Measurements from ENCODE around the gene SPDYE6.
"Not testable (repeated sequence)": the region's sequence is repeated elsewhere in the genome, so short reads cannot be mapped to it uniquely, and the experiment has no call there.

DNA sequence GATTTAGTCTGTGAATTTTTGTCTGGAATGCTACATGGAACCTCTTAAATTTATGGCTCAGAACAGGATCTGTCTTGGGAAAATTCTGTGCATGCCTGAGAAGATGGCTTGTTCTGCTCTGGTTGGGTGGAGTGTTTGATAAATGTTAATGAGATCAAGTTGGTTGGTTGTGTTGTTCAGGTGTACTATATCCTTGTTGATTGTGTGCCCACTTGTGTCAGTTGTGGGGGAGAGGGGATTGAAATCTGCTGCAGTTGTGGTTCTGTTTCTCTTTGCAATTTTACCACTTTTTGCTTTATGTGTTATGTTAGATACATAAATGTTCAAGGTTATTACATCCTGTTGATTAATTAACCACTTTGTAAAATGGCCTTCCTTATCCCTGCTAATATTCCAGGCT lies 13.8 kb upstream of the SPDYE6 start:
- TF ChIP-seq, protein P1, sequence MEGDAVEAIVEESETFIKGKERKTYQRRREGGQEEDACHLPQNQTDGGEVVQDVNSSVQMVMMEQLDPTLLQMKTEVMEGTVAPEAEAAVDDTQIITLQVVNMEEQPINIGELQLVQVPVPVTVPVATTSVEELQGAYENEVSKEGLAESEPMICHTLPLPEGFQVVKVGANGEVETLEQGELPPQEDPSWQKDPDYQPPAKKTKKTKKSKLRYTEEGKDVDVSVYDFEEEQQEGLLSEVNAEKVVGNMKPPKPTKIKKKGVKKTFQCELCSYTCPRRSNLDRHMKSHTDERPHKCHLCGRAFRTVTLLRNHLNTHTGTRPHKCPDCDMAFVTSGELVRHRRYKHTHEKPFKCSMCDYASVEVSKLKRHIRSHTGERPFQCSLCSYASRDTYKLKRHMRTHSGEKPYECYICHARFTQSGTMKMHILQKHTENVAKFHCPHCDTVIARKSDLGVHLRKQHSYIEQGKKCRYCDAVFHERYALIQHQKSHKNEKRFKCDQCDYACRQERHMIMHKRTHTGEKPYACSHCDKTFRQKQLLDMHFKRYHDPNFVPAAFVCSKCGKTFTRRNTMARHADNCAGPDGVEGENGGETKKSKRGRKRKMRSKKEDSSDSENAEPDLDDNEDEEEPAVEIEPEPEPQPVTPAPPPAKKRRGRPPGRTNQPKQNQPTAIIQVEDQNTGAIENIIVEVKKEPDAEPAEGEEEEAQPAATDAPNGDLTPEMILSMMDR (IDR thresholded peaks at IDR 0.05): not testable (repeated sequence)
- TF ChIP-seq POLR2A (IDR thresholded peaks at IDR 0.05): not testable (repeated sequence)

Data from heart left ventricle (tissue), 13 donors.